Kidney epithelial cell (primary cell): ENCODE results near the gene LSS. TPM values are rescaled to one million over a fixed set of nuclear protein-coding genes. Genes with fewer than 3 reads are reported as not detected.
A peak's percentile ranks its signal among the peaks of the same experiment; 100 is the strongest.
"Not testable (repeated sequence)": the region's sequence is repeated elsewhere in the genome, so short reads cannot be mapped to it uniquely, and the experiment has no call there.

ENCODE experiments used
- DNase-seq: peaks from one replicate; pipeline ENCODE4 v3.0.0-alpha.2; 2010; ENCODE audit warnings: low read depth
- H3K27me3 ChIP-seq: 2 replicates; pipeline ENCODE4 v1.6.0; 2011; ENCODE audit warnings: low read length; ENCODE audit not compliant: control insufficient read depth, insufficient read depth
- H3K36me3 ChIP-seq: 2 replicates; pipeline ENCODE4 v1.5.1; 2011; ENCODE audit warnings: low read length; ENCODE audit not compliant: control insufficient read depth, insufficient read depth
- H3K4me3 ChIP-seq: 2 replicates; pipeline ENCODE4 v1.5.1; 2011; ENCODE audit warnings: low read depth, mild to moderate bottlenecking, control low read depth, low read length
- CTCF ChIP-seq: IDR thresholded peaks from 2 replicates; pipeline ENCODE4 v1.5.1; 2011; ENCODE audit warnings: mild to moderate bottlenecking, moderate library complexity, low read length, control low read depth, inconsistent platforms; ENCODE audit not compliant: insufficient read depth, poor library complexity, severe bottlenecking
- total RNA-seq: library from RNA; depleted of rRNA; stranded (reverse); fragments of >200 nt; gene quantifications from 2 replicates; pipeline ENCODE4 v1.2.3, GENCODE V29; 2015

The LSS gene
- total RNA-seq, 1 donor from 2014 or later: 74.5 TPM

DNA sequence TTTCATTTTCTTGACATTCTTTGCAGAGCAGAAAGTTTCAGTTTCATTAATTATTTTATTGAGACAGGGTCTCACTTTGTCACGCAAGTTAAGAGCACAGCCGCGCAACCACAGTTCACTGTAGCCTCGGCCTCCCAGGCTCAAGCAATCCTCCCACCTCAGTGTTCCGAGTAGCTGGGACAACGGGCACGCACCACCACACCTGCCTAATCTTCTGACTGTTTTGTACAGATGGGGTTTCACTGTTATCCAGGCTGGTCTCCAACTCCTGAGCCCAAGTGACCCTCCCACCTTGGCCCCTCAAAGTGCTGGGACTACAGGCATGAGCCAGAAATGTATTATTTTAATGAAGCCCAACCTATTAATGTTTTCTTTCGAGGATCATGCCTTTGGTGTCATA, 41.3 kb downstream of the LSS start:
- TF ChIP-seq CTCF: no peak
- no peaks in the 10 kb centered on the region for H3K27me3 ChIP-seq
- no peak for DNase-seq
- H3K4me3 ChIP-seq: no peak overlapping the region
- H3K36me3 ChIP-seq: no peaks in the 10 kb centered on the region

DNA sequence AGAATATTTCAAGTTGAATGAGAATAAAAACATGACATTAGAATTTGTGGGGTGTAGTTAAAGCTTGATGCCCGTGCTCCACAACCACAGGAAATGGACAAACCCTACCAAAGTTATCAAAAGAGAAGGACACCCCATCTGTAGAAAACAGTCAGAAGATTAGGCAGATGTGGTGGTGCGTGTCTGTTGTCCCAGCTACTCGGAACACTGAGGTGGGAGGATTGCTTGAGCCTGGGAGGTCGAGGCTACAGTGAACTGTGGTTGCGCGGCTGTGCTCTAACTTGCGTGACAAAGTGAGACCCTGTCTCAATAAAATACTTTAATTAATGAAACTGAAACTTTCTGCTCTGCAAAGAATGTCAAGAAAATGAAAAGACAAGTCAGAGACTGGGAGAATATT, 42.9 kb downstream of the LSS start:
- no peak for TF ChIP-seq CTCF
- no peaks in the 10 kb centered on the region for H3K36me3 ChIP-seq
- no peak for DNase-seq
- no peak overlapping the region for H3K4me3 ChIP-seq
- H3K27me3 ChIP-seq: no peaks in the 10 kb centered on the region

- peak overlapping the region; percentile 45 for H3K4me3 ChIP-seq
- no peaks in the 10 kb centered on the region for H3K36me3 ChIP-seq
- no peak for TF ChIP-seq CTCF
- H3K27me3 ChIP-seq: no peaks in the 10 kb centered on the region
- peak; percentile 12 for DNase-seq
These were observed 43.7 kb downstream of the LSS start for GRCh38 chr21:46184625-46185555.

DNA sequence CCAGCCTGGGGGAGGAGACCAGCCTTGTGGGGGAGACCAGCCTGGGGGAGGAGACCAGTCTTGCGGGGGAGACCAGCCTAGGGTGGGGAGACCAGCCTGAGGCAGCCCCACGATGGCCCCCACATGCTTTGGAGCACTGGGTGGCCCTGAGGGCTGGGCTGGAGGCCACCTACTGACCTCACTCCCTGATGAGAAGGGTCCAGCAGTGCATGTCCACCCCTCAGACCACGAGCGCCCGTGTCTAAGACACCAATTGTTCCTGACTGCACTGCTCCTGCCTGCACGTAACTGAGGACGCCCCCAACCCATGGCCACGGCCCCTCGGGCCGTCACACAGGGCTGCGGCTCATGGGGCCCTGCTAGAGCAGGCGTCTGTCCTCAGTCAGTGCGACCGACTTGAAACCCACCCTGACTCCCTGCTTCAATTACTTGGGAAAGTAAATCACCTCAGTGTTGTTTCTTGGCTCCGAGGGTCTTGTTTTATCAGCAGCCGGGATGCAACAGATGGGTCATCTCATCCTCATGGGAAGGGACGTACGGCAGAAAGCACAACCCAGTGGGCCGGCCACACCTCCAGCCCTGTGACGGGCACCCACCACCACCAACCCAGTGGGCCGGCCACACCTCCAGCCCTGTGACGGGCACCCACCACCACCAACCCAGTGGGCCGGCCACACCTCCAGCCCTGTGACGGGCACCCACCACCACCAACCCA, 44.5 kb downstream of the LSS start, which contains the start of gene SPATC1L:
Gene SPATC1L (minus strand): TSS at position 550 of the 715 bp plus-strand sequence. CDS start 1,643 bp downstream, outside the sequence.
- Histone ChIP-seq H3K36me3 (no peaks in the 10 kb centered on the region), H3K4me3 (peak within 1 kb of the TSS; percentile 91), H3K27me3 (no peaks in the 10 kb centered on the region)
- no peak for TF ChIP-seq CTCF
- peak; percentile 21 for DNase-seq

DNA sequence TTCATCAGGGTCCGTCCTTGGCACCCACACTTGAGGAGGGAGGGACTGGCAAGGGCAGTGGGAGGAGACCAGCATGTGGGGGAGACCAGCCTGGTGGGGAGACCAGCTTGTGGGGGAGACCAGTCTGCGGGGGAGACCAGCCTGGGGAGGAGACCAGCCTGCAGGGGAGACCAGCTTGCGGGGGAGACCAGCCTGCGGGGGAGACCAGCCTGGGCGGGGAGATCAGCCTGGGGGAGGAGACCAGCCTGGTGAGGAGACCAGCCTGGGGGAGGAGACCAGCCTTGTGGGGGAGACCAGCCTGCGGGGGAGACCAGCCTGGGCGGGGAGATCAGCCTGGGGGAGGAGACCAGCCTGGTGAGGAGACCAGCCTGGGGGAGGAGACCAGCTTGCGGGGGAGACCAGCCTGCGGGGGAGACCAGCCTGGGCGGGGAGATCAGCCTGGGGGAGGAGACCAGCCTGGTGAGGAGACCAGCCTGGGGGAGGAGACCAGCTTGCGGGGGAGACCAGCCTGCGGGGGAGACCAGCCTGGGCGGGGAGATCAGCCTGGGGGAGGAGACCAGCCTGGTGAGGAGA, 45.2 kb downstream of the LSS start:
- H3K36me3 ChIP-seq, H3K27me3 ChIP-seq, DNase-seq: not testable (repeated sequence)
- peak overlapping the region; percentile 91 for H3K4me3 ChIP-seq
